ENCODE measurements around the gene CAPZB. TPM values are rescaled to one million over a fixed set of nuclear protein-coding genes. Genes with fewer than 3 reads are reported as not detected.

The CAPZB gene
- total RNA-seq, 1 donor from 2014 or later: 352 TPM

- Mint-ChIP-seq H3K27ac (ENCODE audit: unreplicated experiment) (no peak overlapping the region), H3K4me3 (ENCODE audit: unreplicated experiment) (no peak overlapping the region), H3K36me3 (ENCODE audit: low read depth) (peaks cover 2% of the 10 kb centered on the region), H3K27me3 (ENCODE audit: low read depth) (no peaks in the 10 kb centered on the region), H3K4me1 (ENCODE audit: low read depth) (peaks cover 3% of the 10 kb centered on the region), H3K9me3 (ENCODE audit: low read depth) (no peaks in the 10 kb centered on the region)
- DNase-seq (ENCODE audit: low spot score): no peak
- no peak for TF ChIP-seq CTCF (IDR thresholded peaks at IDR 0.05)
These were observed 151.6 kb downstream of the CAPZB start for GRCh38 chr1:19333587-19334354.

GRCh38 chr1:19332832-19333231 lies 152.5 kb downstream of the CAPZB start:
- H3K4me3 Mint-ChIP-seq (ENCODE audit: unreplicated experiment): no peak overlapping the region
- DNase-seq (ENCODE audit: low spot score): no peak
- no peaks in the 10 kb centered on the region for H3K4me1 Mint-ChIP-seq (ENCODE audit: low read depth)
- no peaks in the 10 kb centered on the region for H3K9me3 Mint-ChIP-seq (ENCODE audit: low read depth)
- H3K27me3 Mint-ChIP-seq (ENCODE audit: low read depth): no peaks in the 10 kb centered on the region
- TF ChIP-seq CTCF (IDR thresholded peaks at IDR 0.05): no peak
- H3K36me3 Mint-ChIP-seq (ENCODE audit: low read depth): peaks cover 2% of the 10 kb centered on the region
- H3K27ac Mint-ChIP-seq (ENCODE audit: unreplicated experiment): peak overlapping the region; percentile 63

DNA sequence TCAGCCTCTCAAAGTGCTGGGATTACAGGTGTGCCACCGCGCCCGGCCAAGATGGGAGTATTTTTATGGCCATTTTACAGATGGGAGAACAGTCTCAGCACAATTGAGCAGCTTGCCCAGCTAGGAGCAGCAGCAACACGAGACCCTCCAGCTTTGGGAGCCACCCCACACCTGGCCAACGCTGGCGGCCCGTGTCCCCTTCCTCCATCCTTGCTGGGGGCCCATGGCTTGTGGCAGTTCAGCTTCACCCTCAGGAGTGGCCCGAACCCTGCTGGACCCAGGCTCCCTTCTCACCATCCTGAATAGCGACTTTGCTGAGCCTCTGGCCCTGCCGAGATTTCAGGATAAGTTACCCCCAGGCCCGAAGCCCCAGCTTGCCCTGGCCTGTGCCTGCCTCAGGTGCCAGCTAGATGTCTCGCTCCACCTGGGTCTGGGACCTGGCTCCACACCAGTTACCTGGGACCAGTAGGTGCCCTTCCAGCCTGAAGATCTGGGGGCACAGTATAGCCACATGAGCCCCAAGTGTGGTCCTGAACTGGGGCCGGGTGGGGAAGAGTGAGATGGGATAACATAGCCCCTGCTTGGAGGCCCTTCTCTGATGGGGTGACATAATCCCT lies 154.0 kb downstream of the CAPZB start:
- Mint-ChIP-seq H3K27me3 (ENCODE audit: low read depth) (no peaks in the 10 kb centered on the region), H3K9me3 (ENCODE audit: low read depth) (no peaks in the 10 kb centered on the region), H3K4me1 (ENCODE audit: low read depth) (no peaks in the 10 kb centered on the region), H3K36me3 (ENCODE audit: low read depth) (peaks cover 2% of the 10 kb centered on the region), H3K4me3 (ENCODE audit: unreplicated experiment) (no peak overlapping the region), H3K27ac (ENCODE audit: unreplicated experiment) (peak overlapping the region; percentile 27)
- no peak for TF ChIP-seq CTCF (IDR thresholded peaks at IDR 0.05)
- DNase-seq (ENCODE audit: low spot score): no peak

GRCh38 chr1:19330449-19331135 lies 154.7 kb downstream of the CAPZB start:
- Mint-ChIP-seq H3K4me3 (ENCODE audit: unreplicated experiment) (no peak overlapping the region), H3K4me1 (ENCODE audit: low read depth) (no peaks in the 10 kb centered on the region), H3K36me3 (ENCODE audit: low read depth) (peaks cover 2% of the 10 kb centered on the region), H3K9me3 (ENCODE audit: low read depth) (no peaks in the 10 kb centered on the region), H3K27me3 (ENCODE audit: low read depth) (no peaks in the 10 kb centered on the region), H3K27ac (ENCODE audit: unreplicated experiment) (no peak overlapping the region)
- no peak for TF ChIP-seq CTCF (IDR thresholded peaks at IDR 0.05)
- DNase-seq (ENCODE audit: low spot score): no peak

GRCh38 chr1:19329611-19330010 lies 155.7 kb downstream of the CAPZB start:
- H3K9me3 Mint-ChIP-seq (ENCODE audit: low read depth): no peaks in the 10 kb centered on the region
- TF ChIP-seq CTCF (IDR thresholded peaks at IDR 0.05): no peak
- no peak overlapping the region for H3K27ac Mint-ChIP-seq (ENCODE audit: unreplicated experiment)
- H3K4me3 Mint-ChIP-seq (ENCODE audit: unreplicated experiment): no peak overlapping the region
- no peaks in the 10 kb centered on the region for H3K4me1 Mint-ChIP-seq (ENCODE audit: low read depth)
- H3K36me3 Mint-ChIP-seq (ENCODE audit: low read depth): peaks cover 2% of the 10 kb centered on the region
- no peaks in the 10 kb centered on the region for H3K27me3 Mint-ChIP-seq (ENCODE audit: low read depth)
- DNase-seq (ENCODE audit: low spot score): no peak

Measured in chondrocyte (in vitro differentiated cells).